Mucosa of stomach (tissue), 1 donor: ENCODE results near the gene GABARAP.

Experiments used
- H3K27me3 ChIP-seq: one replicate; pipeline ENCODE4 v1.7.0; 2013; ENCODE audit warnings: mild to moderate bottlenecking, low read length; ENCODE audit not compliant: control insufficient read depth, insufficient read depth
- H3K36me3 ChIP-seq: one replicate; pipeline ENCODE4 v1.7.0; 2013; ENCODE audit warnings: low read length; ENCODE audit not compliant: control insufficient read depth, insufficient read depth
- H3K4me1 ChIP-seq: one replicate; pipeline ENCODE4 v1.7.0; 2013; ENCODE audit warnings: mild to moderate bottlenecking, low read length; ENCODE audit not compliant: control insufficient read depth, insufficient read depth
- H3K4me3 ChIP-seq: one replicate; pipeline ENCODE4 v1.7.0; 2013; ENCODE audit warnings: low read length
- H3K9ac ChIP-seq: one replicate; pipeline ENCODE4 v1.7.0; 2013; ENCODE audit warnings: mild to moderate bottlenecking, low read length, moderate library complexity
- H3K9me3 ChIP-seq: one replicate; pipeline ENCODE4 v1.7.0; 2013; ENCODE audit warnings: mild to moderate bottlenecking, low read length, moderate library complexity; ENCODE audit not compliant: control insufficient read depth
- donor health status: Pancreatic carcinoma.

Gene GABARAP

GRCh38 chr17:7204336-7204735 lies 37.9 kb downstream of the GABARAP start:
- Histone ChIP-seq H3K9ac (peak overlapping the region; percentile 64), H3K4me1 (peaks cover 7% of the 10 kb centered on the region), H3K27me3 (peaks cover 2% of the 10 kb centered on the region), H3K9me3 (no peaks in the 10 kb centered on the region), H3K36me3 (no peaks in the 10 kb centered on the region), H3K4me3 (no peak overlapping the region)

- Histone ChIP-seq H3K36me3 (no peaks in the 10 kb centered on the region), H3K9me3 (no peaks in the 10 kb centered on the region), H3K27me3 (no peaks in the 10 kb centered on the region), H3K4me1 (peaks cover 7% of the 10 kb centered on the region), H3K4me3 (no peak overlapping the region), H3K9ac (no peak overlapping the region)
Measured at GRCh38 chr17:7203391-7203790, 38.9 kb downstream of the GABARAP start.

- H3K9me3 ChIP-seq = no peaks in the 10 kb centered on the region
- H3K4me1 ChIP-seq = no peaks in the 10 kb centered on the region
- no peaks in the 10 kb centered on the region for H3K36me3 ChIP-seq
- H3K9ac ChIP-seq = no peak overlapping the region
- H3K27me3 ChIP-seq = no peaks in the 10 kb centered on the region
- no peak overlapping the region for H3K4me3 ChIP-seq
Measured at GRCh38 chr17:7196651-7197401, 45.4 kb downstream of the GABARAP start.

- H3K4me1 ChIP-seq = no peaks in the 10 kb centered on the region
- H3K36me3 ChIP-seq = no peaks in the 10 kb centered on the region
- H3K9ac ChIP-seq = no peak overlapping the region
- H3K4me3 ChIP-seq = no peak overlapping the region
- no peaks in the 10 kb centered on the region for H3K27me3 ChIP-seq
- no peaks in the 10 kb centered on the region for H3K9me3 ChIP-seq
Measured at GRCh38 chr17:7195971-7196370, 46.3 kb downstream of the GABARAP start.

- H3K36me3 ChIP-seq = no peaks in the 10 kb centered on the region
- H3K4me1 ChIP-seq = no peaks in the 10 kb centered on the region
- H3K9me3 ChIP-seq = no peaks in the 10 kb centered on the region
- H3K27me3 ChIP-seq = no peaks in the 10 kb centered on the region
- H3K9ac ChIP-seq = no peak overlapping the region
- no peak overlapping the region for H3K4me3 ChIP-seq
Measured at GRCh38 chr17:7192271-7192937, 49.8 kb downstream of the GABARAP start.

- Histone ChIP-seq H3K9me3 (no peaks in the 10 kb centered on the region), H3K27me3 (no peaks in the 10 kb centered on the region), H3K4me1 (no peaks in the 10 kb centered on the region), H3K36me3 (no peaks in the 10 kb centered on the region), H3K4me3 (no peak overlapping the region), H3K9ac (no peak overlapping the region)
Measured at GRCh38 chr17:7191571-7192270, 50.5 kb downstream of the GABARAP start.

- no peak overlapping the region for H3K9ac ChIP-seq
- H3K4me3 ChIP-seq = no peak overlapping the region
- no peaks in the 10 kb centered on the region for H3K9me3 ChIP-seq
- H3K4me1 ChIP-seq = no peaks in the 10 kb centered on the region
- H3K36me3 ChIP-seq = no peaks in the 10 kb centered on the region
- H3K27me3 ChIP-seq = no peaks in the 10 kb centered on the region
Measured at GRCh38 chr17:7191069-7191468, 51.2 kb downstream of the GABARAP start.

GRCh38 chr17:7190276-7190917 lies 51.9 kb downstream of the GABARAP start:
- no peak overlapping the region for H3K9ac ChIP-seq
- H3K4me3 ChIP-seq = no peak overlapping the region
- H3K9me3 ChIP-seq = no peaks in the 10 kb centered on the region
- H3K4me1 ChIP-seq = no peaks in the 10 kb centered on the region
- H3K36me3 ChIP-seq = no peaks in the 10 kb centered on the region
- no peaks in the 10 kb centered on the region for H3K27me3 ChIP-seq
